Subcutaneous adipose tissue (tissue), 4 donors: ENCODE measurements around the gene SAE1. TPM values are rescaled to one million over a fixed set of nuclear protein-coding genes. Genes with fewer than 3 reads are reported as not detected.

Source experiments
- CTCF ChIP-seq: fragments of 450-650 bp; IDR thresholded peaks from one replicate; pipeline ENCODE4 v1.5.1; 2016; ENCODE audit warnings: low read depth, mild to moderate bottlenecking, control low read depth, antibody characterized with exemption, moderate library complexity
- total RNA-seq, 4 donors: library from RNA; depleted of rRNA; stranded (reverse); fragments of >200 nt; gene quantifications; one replicate each; pipeline ENCODE4 v1.1.0, GENCODE V29; 2016

Gene SAE1
- total RNA-seq, 4 donors from 2014 or later, result 43.9 to 56.7 (median 51.4) TPM

GRCh38 chr19:47134545-47134944 lies 3.9 kb downstream of the SAE1 start:
- TF ChIP-seq CTCF, result no peak

- TF ChIP-seq CTCF, result no peak
Measured at GRCh38 chr19:47135156-47135555, 4.5 kb downstream of the SAE1 start.

- no peak for TF ChIP-seq CTCF
Measured at GRCh38 chr19:47141695-47142094, 11.1 kb downstream of the SAE1 start.

- no peak for TF ChIP-seq CTCF
Measured at GRCh38 chr19:47142779-47143178, 12.1 kb downstream of the SAE1 start.

GRCh38 chr19:47143322-47144073 lies 12.9 kb downstream of the SAE1 start:
- TF ChIP-seq CTCF, result no peak

GRCh38 chr19:47144630-47145029 lies 14.0 kb downstream of the SAE1 start:
- TF ChIP-seq CTCF, result no peak

GRCh38 chr19:47145639-47146486 lies 15.2 kb downstream of the SAE1 start:
- no peak for TF ChIP-seq CTCF
